Mesothelial cell of epicardium (in vitro differentiated cells): ENCODE data around the gene ATP4A. TPM values are rescaled to one million over a fixed set of nuclear protein-coding genes. Genes with fewer than 3 reads are reported as not detected.

Source experiments
- DNase-seq, 2 experiments: peaks; one replicate each; pipeline ENCODE4 v3.0.0; 2021; ENCODE audit warnings: low spot score in 2 of 2; ENCODE audit not compliant: unreplicated experiment in 2 of 2
- H3K27ac Mint-ChIP-seq: 2 replicates; pipeline ENCODE4 v1.8.0; 2021; ENCODE audit warnings: mixed read lengths
- H3K27me3 Mint-ChIP-seq: 2 replicates; pipeline ENCODE4 v1.8.0; 2021; ENCODE audit warnings: low read depth, mixed read lengths
- H3K36me3 Mint-ChIP-seq: 2 replicates; pipeline ENCODE4 v1.8.0; 2021; ENCODE audit warnings: mixed read lengths
- H3K4me1 Mint-ChIP-seq: 2 replicates; pipeline ENCODE4 v1.8.0; 2021; ENCODE audit warnings: mixed read lengths
- H3K4me3 Mint-ChIP-seq: 2 replicates; pipeline ENCODE4 v1.8.0; 2021; ENCODE audit warnings: mild to moderate bottlenecking, moderate library complexity, mixed read lengths
- H3K9me3 Mint-ChIP-seq: 2 replicates; pipeline ENCODE4 v1.8.0; 2021; ENCODE audit warnings: mixed read lengths
- CTCF ChIP-seq: fragments of 200-600 bp; sonication (generic); IDR thresholded peaks from one replicate; pipeline ENCODE4 v1.5.0; 2021; ENCODE audit warnings: antibody characterized with exemption; ENCODE audit not compliant: unreplicated experiment
- total RNA-seq: library from RNA; stranded (reverse); gene quantifications from 3 replicates; pipeline ENCODE4 v1.2.1, GENCODE V29; 2021

ATP4A gene
- total RNA-seq, 1 donor from 2014 or later: 0.11 TPM

- Mint-ChIP-seq H3K4me3 (no peak overlapping the region), H3K27me3 (peaks cover 38% of the 10 kb centered on the region), H3K9me3 (no peaks in the 10 kb centered on the region), H3K4me1 (no peaks in the 10 kb centered on the region), H3K27ac (no peak overlapping the region), H3K36me3 (no peaks in the 10 kb centered on the region)
- TF ChIP-seq CTCF: no peak
- no peak for DNase-seq
Measured at GRCh38 chr19:35529241-35530218, 33.9 kb downstream of the ATP4A start.

GRCh38 chr19:35528218-35529038, 35.0 kb downstream of the ATP4A start, which contains the start of gene SBSN:
TSS of gene SBSN (minus strand) at chr19:35528311. CDS start at chr19:35528281, 30 bp downstream.
- peaks cover 47% of the 10 kb centered on the region for H3K27me3 Mint-ChIP-seq
- no peak for DNase-seq
- no peak for TF ChIP-seq CTCF
- no peak within 1 kb of the TSS for H3K27ac Mint-ChIP-seq
- no peaks in the 10 kb centered on the region for H3K9me3 Mint-ChIP-seq
- H3K4me3 Mint-ChIP-seq: no peak within 1 kb of the TSS
- no peaks in the 10 kb centered on the region for H3K4me1 Mint-ChIP-seq
- H3K36me3 Mint-ChIP-seq: no peaks in the 10 kb centered on the region

- H3K27ac Mint-ChIP-seq: no peak overlapping the region
- no peak for TF ChIP-seq CTCF
- no peak overlapping the region for H3K4me3 Mint-ChIP-seq
- H3K27me3 Mint-ChIP-seq: peaks cover 36% of the 10 kb centered on the region
- H3K4me1 Mint-ChIP-seq: no peaks in the 10 kb centered on the region
- H3K36me3 Mint-ChIP-seq: no peaks in the 10 kb centered on the region
- DNase-seq: no peak
- H3K9me3 Mint-ChIP-seq: no peaks in the 10 kb centered on the region
Measured at GRCh38 chr19:35525873-35526272, 37.6 kb downstream of the ATP4A start.

- H3K27ac Mint-ChIP-seq: no peak overlapping the region
- no peaks in the 10 kb centered on the region for H3K36me3 Mint-ChIP-seq
- peaks cover 39% of the 10 kb centered on the region for H3K27me3 Mint-ChIP-seq
- no peaks in the 10 kb centered on the region for H3K9me3 Mint-ChIP-seq
- H3K4me3 Mint-ChIP-seq: no peak overlapping the region
- DNase-seq: no peak
- TF ChIP-seq CTCF: no peak
- no peaks in the 10 kb centered on the region for H3K4me1 Mint-ChIP-seq
Measured at GRCh38 chr19:35524181-35524837, 39.1 kb downstream of the ATP4A start.

- Mint-ChIP-seq H3K36me3 (no peaks in the 10 kb centered on the region), H3K27ac (no peak overlapping the region), H3K4me3 (no peak overlapping the region), H3K9me3 (no peaks in the 10 kb centered on the region), H3K4me1 (no peaks in the 10 kb centered on the region), H3K27me3 (peaks cover 30% of the 10 kb centered on the region)
- no peak for DNase-seq
- TF ChIP-seq CTCF: no peak
Measured at GRCh38 chr19:35522745-35523327, 40.6 kb downstream of the ATP4A start.
